Measurements from ENCODE around the gene FBXW8.

The FBXW8 gene

DNA sequence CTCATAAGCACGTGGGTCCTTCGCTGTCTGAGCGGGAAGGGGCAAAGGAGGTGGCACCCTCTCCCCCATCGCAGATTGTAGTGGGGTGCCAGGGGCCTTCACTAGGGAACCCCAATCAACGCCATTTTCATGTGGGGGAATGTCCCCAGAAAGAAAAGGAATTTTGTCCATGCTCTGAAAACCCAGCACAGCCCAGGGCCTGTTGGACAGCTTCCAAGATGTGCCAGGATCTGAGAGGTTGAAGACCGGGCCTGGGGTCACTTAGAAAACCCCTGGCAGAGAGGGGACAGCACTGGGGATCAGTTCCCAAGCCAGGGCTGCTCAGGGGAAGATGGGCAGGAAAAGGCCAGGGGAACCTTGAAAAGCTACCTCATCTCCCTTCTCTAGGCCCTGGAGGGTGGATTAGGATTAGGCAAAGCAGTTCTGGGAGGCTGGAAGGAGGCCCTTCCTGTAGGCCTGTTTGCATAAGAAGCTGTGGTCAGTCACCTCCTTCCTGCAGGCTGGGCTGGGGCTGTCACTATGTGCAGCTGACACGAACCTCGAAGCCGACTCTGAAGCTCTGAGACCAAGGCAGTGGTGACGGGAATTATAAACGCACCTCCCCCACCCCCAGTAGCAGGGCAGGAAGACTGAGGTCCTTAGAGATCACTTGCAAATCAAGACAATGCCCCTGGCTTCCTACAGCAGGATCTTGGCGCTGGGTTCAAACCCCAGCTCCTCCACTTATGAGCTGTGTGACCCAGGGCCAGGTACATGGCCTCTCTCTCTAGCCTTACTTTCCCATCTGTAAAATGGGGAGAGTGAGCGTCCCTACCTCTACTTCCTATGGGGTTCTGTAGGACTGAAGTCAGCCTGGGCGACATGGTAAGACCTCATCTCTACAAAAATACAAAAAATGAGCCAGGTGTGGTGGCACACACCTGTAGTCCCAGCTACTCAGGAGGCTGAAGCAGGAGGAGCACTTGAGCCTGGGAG, 159.5 kb downstream of the FBXW8 start:
- TF ChIP-seq, protein P1, sequence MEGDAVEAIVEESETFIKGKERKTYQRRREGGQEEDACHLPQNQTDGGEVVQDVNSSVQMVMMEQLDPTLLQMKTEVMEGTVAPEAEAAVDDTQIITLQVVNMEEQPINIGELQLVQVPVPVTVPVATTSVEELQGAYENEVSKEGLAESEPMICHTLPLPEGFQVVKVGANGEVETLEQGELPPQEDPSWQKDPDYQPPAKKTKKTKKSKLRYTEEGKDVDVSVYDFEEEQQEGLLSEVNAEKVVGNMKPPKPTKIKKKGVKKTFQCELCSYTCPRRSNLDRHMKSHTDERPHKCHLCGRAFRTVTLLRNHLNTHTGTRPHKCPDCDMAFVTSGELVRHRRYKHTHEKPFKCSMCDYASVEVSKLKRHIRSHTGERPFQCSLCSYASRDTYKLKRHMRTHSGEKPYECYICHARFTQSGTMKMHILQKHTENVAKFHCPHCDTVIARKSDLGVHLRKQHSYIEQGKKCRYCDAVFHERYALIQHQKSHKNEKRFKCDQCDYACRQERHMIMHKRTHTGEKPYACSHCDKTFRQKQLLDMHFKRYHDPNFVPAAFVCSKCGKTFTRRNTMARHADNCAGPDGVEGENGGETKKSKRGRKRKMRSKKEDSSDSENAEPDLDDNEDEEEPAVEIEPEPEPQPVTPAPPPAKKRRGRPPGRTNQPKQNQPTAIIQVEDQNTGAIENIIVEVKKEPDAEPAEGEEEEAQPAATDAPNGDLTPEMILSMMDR (IDR thresholded peaks at IDR 0.05): no peak
- DNase-seq (ENCODE audit: low spot score): no peak
- H3K27ac ChIP-seq: no peak overlapping the region
- H3K4me3 ChIP-seq: no peak overlapping the region

- Histone ChIP-seq H3K4me3 (no peak overlapping the region), H3K27ac (no peak overlapping the region)
- TF ChIP-seq, protein P1 (IDR thresholded peaks at IDR 0.05): no peak
- no peak for DNase-seq (ENCODE audit: low spot score)
Observed at GRCh38 chr12:117071009-117071408, 160.3 kb downstream of the FBXW8 start.

DNA sequence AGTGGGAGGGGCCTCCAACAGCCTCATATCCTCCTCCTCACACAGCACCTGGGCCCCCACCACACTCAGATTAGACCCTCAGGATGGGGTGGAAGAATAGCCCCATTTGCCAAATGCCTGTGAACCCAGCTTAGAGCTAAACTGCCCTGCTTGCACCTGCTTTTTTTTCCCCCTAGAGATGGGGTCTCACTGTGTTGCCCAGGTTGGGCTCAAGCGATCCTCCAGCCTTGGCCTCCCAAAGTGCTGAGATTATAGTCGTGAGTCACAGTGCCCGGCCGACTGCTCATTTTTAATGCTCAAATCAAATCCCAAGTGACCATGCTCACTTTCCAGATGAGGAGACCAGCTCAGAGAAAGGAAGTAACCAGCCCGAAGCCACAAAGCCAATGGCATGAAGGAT, 161.4 kb downstream of the FBXW8 start:
- DNase-seq (ENCODE audit: low spot score): no peak
- TF ChIP-seq, protein P1 (IDR thresholded peaks at IDR 0.05): no peak
- no peak overlapping the region for H3K27ac ChIP-seq

GRCh38 chr12:117072736-117073490, 162.2 kb downstream of the FBXW8 start:
- Histone ChIP-seq H3K4me3 (no peak overlapping the region), H3K27ac (no peak overlapping the region)
- TF ChIP-seq, protein P1 (IDR thresholded peaks at IDR 0.05): no peak
- no peak for DNase-seq (ENCODE audit: low spot score)

More for the DNA sequence above, 161.4 kb downstream of the FBXW8 start:
- no peak overlapping the region for H3K4me3 ChIP-seq

DNA sequence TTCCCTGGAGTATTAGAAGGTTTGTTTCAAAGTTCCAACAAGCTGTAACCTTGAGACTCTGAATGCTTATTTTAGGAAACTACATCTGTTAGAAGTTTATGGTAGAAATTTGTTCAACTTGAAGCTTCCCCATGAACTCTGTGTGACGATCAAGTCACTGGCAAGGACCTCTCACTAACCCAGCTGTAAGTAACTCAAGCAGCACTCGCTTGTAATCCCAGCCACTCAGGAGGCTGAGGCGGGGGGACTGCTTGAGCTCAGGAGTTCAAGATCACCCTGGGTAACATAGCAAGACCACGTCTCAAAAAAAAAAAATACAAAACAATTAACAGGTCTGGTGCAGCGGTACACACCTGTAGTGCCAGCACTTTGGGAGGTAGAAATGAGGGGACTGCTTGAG, 162.9 kb downstream of the FBXW8 start:
- Histone ChIP-seq H3K27ac (no peak overlapping the region), H3K4me3 (no peak overlapping the region)
- no peak for DNase-seq (ENCODE audit: low spot score)
- TF ChIP-seq, protein P1 (IDR thresholded peaks at IDR 0.05): no peak

DNA sequence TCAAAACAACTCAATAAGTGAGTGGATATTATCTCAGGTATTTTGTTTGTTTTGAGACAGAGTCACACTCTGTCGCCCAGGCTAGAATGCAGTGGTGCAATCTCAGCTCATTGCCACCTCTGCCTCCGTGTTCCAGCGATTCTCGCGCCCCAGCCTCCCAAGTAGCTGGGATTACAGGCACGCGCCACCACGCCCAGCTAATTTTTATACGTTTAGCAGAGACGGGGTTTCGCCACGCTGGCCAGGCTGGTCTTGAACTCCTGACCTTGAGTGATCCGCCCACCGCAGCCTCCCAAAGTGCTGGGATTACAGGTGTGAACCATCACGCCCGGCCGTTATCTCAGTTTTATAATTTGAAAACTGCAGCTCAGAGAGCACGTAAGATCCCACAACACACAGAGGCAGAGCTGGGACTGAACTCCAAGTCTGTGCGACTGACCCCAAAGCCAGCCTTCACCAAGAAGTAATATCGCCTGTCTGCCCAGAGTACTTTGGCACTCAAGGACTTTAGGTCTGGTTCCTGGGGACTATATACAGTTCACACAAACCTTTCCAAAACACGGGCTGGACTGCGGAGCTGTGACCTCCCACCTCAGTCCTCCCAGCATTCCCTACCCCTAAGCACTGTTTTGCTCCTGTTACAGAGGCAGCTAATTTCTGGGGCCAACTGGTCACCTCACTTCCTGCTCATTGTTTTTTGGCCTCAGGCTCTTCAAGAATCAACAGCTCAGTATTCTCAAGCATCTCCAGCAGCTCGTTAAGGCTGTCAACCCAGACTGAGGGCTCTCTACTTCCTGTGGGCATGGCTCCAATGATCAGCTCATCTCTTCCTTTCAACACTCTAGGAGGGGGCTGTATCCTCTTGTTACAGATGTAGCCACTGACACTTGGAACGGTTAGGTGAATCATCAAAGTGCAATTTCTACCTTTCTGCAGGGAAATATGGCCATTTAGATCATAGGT, 165.9 kb downstream of the FBXW8 start:
- H3K4me3 ChIP-seq: no peak overlapping the region
- TF ChIP-seq, protein P1 (IDR thresholded peaks at IDR 0.05): no peak
- no peak for DNase-seq (ENCODE audit: low spot score)
- H3K27ac ChIP-seq: no peak overlapping the region

All from coronary artery (tissue), 2 donors.